ENCODE data around the gene HPSE2. TPM values are rescaled to one million over a fixed set of nuclear protein-coding genes. Genes with fewer than 3 reads are reported as not detected.
A peak's percentile ranks its signal among the peaks of the same experiment; 100 is the strongest.

The HPSE2 gene
- polyA plus RNA-seq, 1 experiment, result not detected

GRCh38 chr10:98800263-98800662 lies 435.4 kb downstream of the HPSE2 start:
- Histone ChIP-seq H3K27me3 (ENCODE audit: control insufficient read depth, insufficient read depth, low read length) (no peaks in the 10 kb centered on the region), H3K4me3 (ENCODE audit: low read depth, low read length) (no peak overlapping the region), H3K36me3 (ENCODE audit: control insufficient read depth, insufficient read depth, low read length) (no peaks in the 10 kb centered on the region)
- POLR2A ChIA-PET, result no interaction called here
- DNase-seq (ENCODE audit: low read depth), result no peak
- TF ChIP-seq CTCF (IDR thresholded peaks at IDR 0.05; ENCODE audit: insufficient read depth, low read depth, low read length), result no peak
- CTCF ChIA-PET, result no interaction called here

- no peak for TF ChIP-seq CTCF (IDR thresholded peaks at IDR 0.05; ENCODE audit: insufficient read depth, low read depth, low read length)
- no peak for DNase-seq (ENCODE audit: low read depth)
- Histone ChIP-seq H3K4me3 (ENCODE audit: low read depth, low read length) (no peak overlapping the region), H3K27me3 (ENCODE audit: control insufficient read depth, insufficient read depth, low read length) (no peaks in the 10 kb centered on the region), H3K36me3 (ENCODE audit: control insufficient read depth, insufficient read depth, low read length) (no peaks in the 10 kb centered on the region)
- ChIA-PET CTCF (no interaction called here), POLR2A (no interaction called here)
Observed at GRCh38 chr10:98795467-98795866, 440.2 kb downstream of the HPSE2 start.

GRCh38 chr10:98790817-98791216 lies 444.8 kb downstream of the HPSE2 start:
- Histone ChIP-seq H3K36me3 (ENCODE audit: control insufficient read depth, insufficient read depth, low read length) (no peaks in the 10 kb centered on the region), H3K4me3 (ENCODE audit: low read depth, low read length) (no peak overlapping the region), H3K27me3 (ENCODE audit: control insufficient read depth, insufficient read depth, low read length) (no peaks in the 10 kb centered on the region)
- CTCF ChIA-PET, result interaction anchor here (0.7 kb wide), 1 partner anchor 457 kb away, joined by 3 read pairs; no protein-coding TSS in a partner anchor
- DNase-seq (ENCODE audit: low read depth), result no peak
- TF ChIP-seq CTCF (IDR thresholded peaks at IDR 0.05; ENCODE audit: insufficient read depth, low read depth, low read length), result peak; percentile 37
- POLR2A ChIA-PET, result no interaction called here

- ChIA-PET POLR2A (no interaction called here), CTCF (no interaction called here)
- no peak for DNase-seq (ENCODE audit: low read depth)
Observed at GRCh38 chr10:98778277-98778759, 457.3 kb downstream of the HPSE2 start.

GRCh38 chr10:98758463-98758862 lies 477.2 kb downstream of the HPSE2 start:
- ChIA-PET CTCF (interaction anchor here (0.6 kb wide), 1 partner anchor 123 kb away, joined by 3 read pairs; no protein-coding TSS in a partner anchor), POLR2A (no interaction called here)
- Histone ChIP-seq H3K36me3 (ENCODE audit: control insufficient read depth, insufficient read depth, low read length) (no peaks in the 10 kb centered on the region), H3K4me3 (ENCODE audit: low read depth, low read length) (no peak overlapping the region), H3K27me3 (ENCODE audit: control insufficient read depth, insufficient read depth, low read length) (no peaks in the 10 kb centered on the region)
- no peak for DNase-seq (ENCODE audit: low read depth)
- no peak for TF ChIP-seq CTCF (IDR thresholded peaks at IDR 0.05; ENCODE audit: insufficient read depth, low read depth, low read length)

More at GRCh38 chr10:98778277-98778759, 457.3 kb downstream of the HPSE2 start:
- Histone ChIP-seq H3K4me3 (ENCODE audit: low read depth, low read length) (no peak overlapping the region), H3K36me3 (ENCODE audit: control insufficient read depth, insufficient read depth, low read length) (no peaks in the 10 kb centered on the region), H3K27me3 (ENCODE audit: control insufficient read depth, insufficient read depth, low read length) (no peaks in the 10 kb centered on the region)
- no peak for TF ChIP-seq CTCF (IDR thresholded peaks at IDR 0.05; ENCODE audit: insufficient read depth, low read depth, low read length)

Data from BJ (cell line).